HepG2 (cell line): ENCODE results near the gene SPOP. TPM values are rescaled to one million over a fixed set of nuclear protein-coding genes. Genes with fewer than 3 reads are reported as not detected.

Experiments used
- CENPT ChIP-seq: sonication (generic); formaldehyde crosslinking; IDR thresholded peaks from 2 replicates; pipeline ENCODE4 v1.8.0; 2022; ENCODE audit warnings: low read depth, mild to moderate bottlenecking, moderate library complexity, missing genetic modification reagents
- MED1 ChIP-seq: sonication (generic); formaldehyde crosslinking; IDR thresholded peaks from 2 replicates; pipeline ENCODE4 v1.4.0; 2020; ENCODE audit warnings: missing genetic modification reagents
- MLLT10 ChIP-seq: sonication (generic); formaldehyde crosslinking; IDR thresholded peaks from 2 replicates; pipeline ENCODE4 v1.4.0; 2020; ENCODE audit warnings: missing genetic modification reagents
- NRL ChIP-seq: sonication (generic); formaldehyde crosslinking; IDR thresholded peaks from 2 replicates; pipeline ENCODE4 v1.5.0; 2020; ENCODE audit warnings: missing genetic modification reagents, mild to moderate bottlenecking, moderate library complexity, borderline replicate concordance
- PAX8 ChIP-seq: sonication (generic); formaldehyde crosslinking; IDR thresholded peaks from 2 replicates; pipeline ENCODE4 v1.8.0; 2022; ENCODE audit warnings: mild to moderate bottlenecking, missing genetic modification reagents, borderline replicate concordance
- SALL2 ChIP-seq: sonication (generic); formaldehyde crosslinking; IDR thresholded peaks from 2 replicates; pipeline ENCODE4 v1.8.1; 2023; ENCODE audit warnings: mild to moderate bottlenecking, missing genetic modification reagents, inconsistent platforms
- ZNF12 ChIP-seq: sonication (generic); formaldehyde crosslinking; IDR thresholded peaks from 2 replicates; pipeline ENCODE4 v1.5.0; 2020; ENCODE audit warnings: missing genetic modification reagents
- ZNF138 ChIP-seq: sonication (generic); formaldehyde crosslinking; IDR thresholded peaks from 2 replicates; pipeline ENCODE4 v1.5.0; 2020; ENCODE audit warnings: mild to moderate bottlenecking, low read depth, missing genetic modification reagents
- ZNF205 ChIP-seq: IDR thresholded peaks from 2 replicates; pipeline ENCODE4 v1.6.1; 2018; ENCODE audit warnings: missing biosample characterization, missing genetic modification reagents
- ZNF343 ChIP-seq: sonication (generic); formaldehyde crosslinking; IDR thresholded peaks from 2 replicates; pipeline ENCODE4 v1.4.0; 2020; ENCODE audit warnings: mild to moderate bottlenecking, missing genetic modification reagents
- ZNF598 ChIP-seq: sonication (generic); formaldehyde crosslinking; IDR thresholded peaks from 2 replicates; pipeline ENCODE4 v1.5.1; 2020; ENCODE audit warnings: mild to moderate bottlenecking, missing genetic modification reagents, borderline replicate concordance
- polyA plus RNA-seq, 8 experiments: library from polyadenylated mRNA; depleted of rRNA in 3 of 8; stranded (reverse) in 7 of 8; unstranded in 1 of 8; fragments of >200 nt; fragmentation: Illumina TruSeq in 4 of 8; extraction: Trizol in 4 of 8; gene quantifications; 2 replicates each; pipeline versions ENCODE4 v1.2.1 to v1.2.3, GENCODE V29; 2011 to 2016; ENCODE audit warnings: low read depth in 4 of 8, missing spikeins in 1 of 8, mixed read lengths in 1 of 8; ENCODE audit not compliant: insufficient read depth in 1 of 8
- total RNA-seq, 5 experiments: library from RNA; depleted of rRNA; stranded (reverse); fragments of >200 nt; fragmentation: Illumina TruSeq; extraction: Trizol; gene quantifications; 2 replicates each; pipeline ENCODE4 v1.2.3, GENCODE V29; 2016; ENCODE audit warnings: low read depth in 1 of 5
- TF ChIP-seq, protein P1 (sequence below): sonication (generic); formaldehyde crosslinking; IDR thresholded peaks from 2 replicates; pipeline ENCODE4 v1.4.0; 2020; ENCODE audit warnings: missing genetic modification reagents, mild to moderate bottlenecking, borderline replicate concordance
- TF ChIP-seq, protein P2 (sequence below): sonication (generic); formaldehyde crosslinking; IDR thresholded peaks from 2 replicates; pipeline ENCODE4 v1.4.0; 2020; ENCODE audit warnings: mild to moderate bottlenecking, missing genetic modification reagents
- TF ChIP-seq, protein P3 (sequence below): IDR thresholded peaks from 2 replicates; pipeline ENCODE4 v1.6.1; 2016; ENCODE audit warnings: low read depth, borderline replicate concordance
- TF ChIP-seq, protein P4 (sequence below): sonication (generic); formaldehyde crosslinking; IDR thresholded peaks from 2 replicates; pipeline ENCODE4 v1.9.0; 2021; ENCODE audit warnings: missing genetic modification reagents, mild to moderate bottlenecking, borderline replicate concordance

The SPOP gene
- total and polyA plus RNA-seq, 2 of the 13 experiments (the other 11 are each of a cell fraction or from before 2014, with no cell fraction given) = 52.8 to 60.8 TPM

DNA sequence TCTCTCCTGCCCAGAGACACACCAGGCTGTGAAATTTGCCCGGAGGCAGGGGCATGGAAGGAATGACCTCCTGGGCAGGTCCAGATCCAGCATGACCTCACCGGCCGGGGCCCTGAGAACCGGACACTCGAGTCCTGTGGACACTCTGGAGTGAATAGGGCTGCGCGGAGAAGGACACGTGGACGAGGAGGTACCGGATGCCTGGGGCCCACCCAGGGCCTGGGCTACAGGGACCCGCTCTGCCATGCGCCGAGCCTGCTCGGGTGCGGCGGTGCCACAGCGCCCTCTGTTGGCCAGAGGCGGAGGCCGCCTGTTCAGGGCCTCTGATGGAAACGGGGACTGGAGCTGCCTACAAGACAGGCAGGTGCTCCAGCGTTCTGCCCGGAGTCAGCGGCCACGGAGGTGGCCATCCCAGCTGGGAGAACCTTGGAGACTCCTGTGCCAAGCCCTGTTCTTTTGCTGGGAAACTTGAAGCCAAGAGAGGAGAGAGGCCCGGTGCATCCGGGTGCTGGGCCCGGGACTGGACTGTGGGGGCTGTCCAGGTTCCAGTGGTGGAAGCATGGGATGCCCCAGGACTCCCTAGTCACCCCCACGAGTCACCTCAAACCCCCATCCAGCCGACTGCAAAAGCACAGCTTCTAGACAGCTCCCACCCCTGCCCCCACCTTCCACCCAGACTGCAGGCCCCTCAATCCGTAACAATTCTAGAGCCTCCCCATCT, 121.5 kb downstream of the SPOP start (continued):
- TF ChIP-seq ZNF138 = no peak
- no peak for TF ChIP-seq SALL2 (CRISPR knock-in tag)
- TF ChIP-seq ZNF12 (CRISPR knock-in tag) = no peak
- TF ChIP-seq MLLT10 (CRISPR knock-in tag) = no peak
- no peak for TF ChIP-seq ZNF343 (CRISPR knock-in tag)
- no peak; the same call in 1 of the 2 replicates for TF ChIP-seq MED1
- TF ChIP-seq, protein P1, sequence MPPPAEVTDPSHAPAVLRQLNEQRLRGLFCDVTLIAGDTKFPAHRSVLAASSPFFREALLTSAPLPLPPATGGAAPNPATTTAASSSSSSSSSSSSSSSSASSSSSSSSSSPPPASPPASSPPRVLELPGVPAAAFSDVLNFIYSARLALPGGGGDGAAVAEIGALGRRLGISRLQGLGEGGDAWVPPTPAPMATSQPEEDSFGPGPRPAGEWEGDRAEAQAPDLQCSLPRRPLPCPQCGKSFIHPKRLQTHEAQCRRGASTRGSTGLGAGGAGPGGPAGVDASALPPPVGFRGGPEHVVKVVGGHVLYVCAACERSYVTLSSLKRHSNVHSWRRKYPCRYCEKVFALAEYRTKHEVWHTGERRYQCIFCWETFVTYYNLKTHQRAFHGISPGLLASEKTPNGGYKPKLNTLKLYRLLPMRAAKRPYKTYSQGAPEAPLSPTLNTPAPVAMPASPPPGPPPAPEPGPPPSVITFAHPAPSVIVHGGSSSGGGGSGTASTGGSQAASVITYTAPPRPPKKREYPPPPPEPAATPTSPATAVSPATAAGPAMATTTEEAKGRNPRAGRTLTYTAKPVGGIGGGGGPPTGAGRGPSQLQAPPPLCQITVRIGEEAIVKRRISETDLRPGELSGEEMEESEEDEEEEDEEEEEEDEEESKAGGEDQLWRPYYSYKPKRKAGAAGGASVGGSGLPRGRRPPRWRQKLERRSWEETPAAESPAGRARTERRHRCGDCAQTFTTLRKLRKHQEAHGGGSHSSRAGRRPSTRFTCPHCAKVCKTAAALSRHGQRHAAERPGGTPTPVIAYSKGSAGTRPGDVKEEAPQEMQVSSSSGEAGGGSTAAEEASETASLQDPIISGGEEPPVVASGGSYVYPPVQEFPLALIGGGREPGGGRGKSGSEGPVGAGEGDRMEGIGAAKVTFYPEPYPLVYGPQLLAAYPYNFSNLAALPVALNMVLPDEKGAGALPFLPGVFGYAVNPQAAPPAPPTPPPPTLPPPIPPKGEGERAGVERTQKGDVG (CRISPR knock-in tag) = peak; percentile 92
- peak; percentile 84; the same call in 1 of the 2 replicates for TF ChIP-seq ZNF598 (CRISPR knock-in tag)
- TF ChIP-seq, protein P2, sequence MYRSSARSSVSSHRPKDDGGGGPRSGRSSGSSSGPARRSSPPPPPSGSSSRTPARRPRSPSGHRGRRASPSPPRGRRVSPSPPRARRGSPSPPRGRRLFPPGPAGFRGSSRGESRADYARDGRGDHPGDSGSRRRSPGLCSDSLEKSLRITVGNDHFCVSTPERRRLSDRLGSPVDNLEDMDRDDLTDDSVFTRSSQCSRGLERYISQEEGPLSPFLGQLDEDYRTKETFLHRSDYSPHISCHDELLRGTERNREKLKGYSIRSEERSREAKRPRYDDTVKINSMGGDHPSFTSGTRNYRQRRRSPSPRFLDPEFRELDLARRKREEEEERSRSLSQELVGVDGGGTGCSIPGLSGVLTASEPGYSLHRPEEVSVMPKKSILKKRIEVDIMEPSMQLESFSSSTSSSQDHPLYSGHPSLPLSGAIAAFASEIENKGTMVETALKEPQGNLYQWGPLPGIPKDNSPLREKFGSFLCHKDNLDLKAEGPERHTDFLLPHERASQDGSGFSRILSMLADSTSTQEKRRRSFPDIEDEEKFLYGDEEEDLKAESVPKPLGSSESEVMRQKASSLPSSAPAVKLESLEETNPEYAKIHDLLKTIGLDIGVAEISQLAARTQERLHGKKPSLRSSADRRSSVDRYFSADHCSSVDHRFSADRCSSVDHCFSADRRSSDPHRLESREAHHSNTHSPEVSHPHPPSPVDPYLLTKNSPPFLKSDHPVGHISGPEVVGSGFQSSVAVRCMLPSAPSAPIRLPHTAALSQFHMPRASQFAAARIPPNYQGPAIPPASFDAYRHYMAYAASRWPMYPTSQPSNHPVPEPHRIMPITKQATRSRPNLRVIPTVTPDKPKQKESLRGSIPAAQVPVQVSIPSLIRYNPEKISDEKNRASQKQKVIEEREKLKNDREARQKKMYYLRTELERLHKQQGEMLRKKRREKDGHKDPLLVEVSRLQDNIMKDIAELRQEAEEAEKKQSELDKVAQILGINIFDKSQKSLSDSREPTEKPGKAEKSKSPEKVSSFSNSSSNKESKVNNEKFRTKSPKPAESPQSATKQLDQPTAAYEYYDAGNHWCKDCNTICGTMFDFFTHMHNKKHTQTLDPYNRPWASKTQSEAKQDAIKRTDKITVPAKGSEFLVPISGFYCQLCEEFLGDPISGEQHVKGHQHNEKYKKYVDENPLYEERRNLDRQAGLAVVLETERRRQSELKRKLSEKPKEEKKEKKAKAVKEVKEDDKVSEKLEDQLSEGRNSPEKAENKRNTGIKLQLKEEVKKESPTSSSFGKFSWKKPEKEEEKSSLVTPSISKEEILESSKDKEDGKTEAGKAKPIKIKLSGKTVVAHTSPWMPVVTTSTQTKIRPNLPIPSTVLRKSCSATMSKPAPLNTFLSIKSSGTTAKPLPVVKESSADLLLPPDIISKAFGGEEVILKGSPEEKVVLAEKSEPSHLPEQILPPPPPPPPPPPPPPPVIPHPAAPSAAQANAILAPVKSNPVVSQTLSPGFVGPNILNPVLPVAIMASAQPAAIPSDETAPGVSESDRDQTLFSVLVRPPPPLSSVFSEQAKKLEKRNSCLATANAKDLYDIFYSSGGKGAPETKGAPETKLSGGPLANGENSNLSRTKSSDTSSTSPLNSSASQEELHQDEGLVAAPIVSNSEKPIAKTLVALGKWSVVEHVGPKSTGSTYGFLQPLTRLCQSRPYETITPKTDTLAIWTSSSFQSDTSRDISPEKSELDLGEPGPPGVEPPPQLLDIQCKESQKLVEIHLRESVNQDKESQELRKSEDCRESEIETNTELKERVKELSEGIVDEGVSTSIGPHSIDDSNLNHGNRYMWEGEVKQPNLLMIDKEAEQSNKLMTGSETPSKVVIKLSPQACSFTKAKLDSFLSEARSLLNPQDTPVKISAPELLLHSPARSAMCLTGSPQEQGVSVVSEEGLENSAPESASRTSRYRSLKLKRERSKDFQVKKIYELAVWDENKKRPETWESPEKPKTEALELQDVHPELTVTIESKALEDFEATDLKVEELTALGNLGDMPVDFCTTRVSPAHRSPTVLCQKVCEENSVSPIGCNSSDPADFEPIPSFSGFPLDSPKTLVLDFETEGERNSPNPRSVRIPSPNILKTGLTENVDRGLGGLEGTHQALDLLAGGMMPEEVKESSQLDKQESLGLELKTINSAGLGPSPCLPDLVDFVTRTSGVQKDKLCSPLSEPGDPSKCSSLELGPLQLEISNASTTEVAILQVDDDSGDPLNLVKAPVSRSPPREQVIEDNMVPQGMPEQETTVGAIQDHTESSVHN (CRISPR knock-in tag) = no peak
- TF ChIP-seq, protein P3, sequence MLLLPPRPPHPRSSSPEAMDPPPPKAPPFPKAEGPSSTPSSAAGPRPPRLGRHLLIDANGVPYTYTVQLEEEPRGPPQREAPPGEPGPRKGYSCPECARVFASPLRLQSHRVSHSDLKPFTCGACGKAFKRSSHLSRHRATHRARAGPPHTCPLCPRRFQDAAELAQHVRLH (CRISPR knock-in tag) = peak; percentile 82; the same call in 1 of the 2 replicates
- TF ChIP-seq, protein P4, sequence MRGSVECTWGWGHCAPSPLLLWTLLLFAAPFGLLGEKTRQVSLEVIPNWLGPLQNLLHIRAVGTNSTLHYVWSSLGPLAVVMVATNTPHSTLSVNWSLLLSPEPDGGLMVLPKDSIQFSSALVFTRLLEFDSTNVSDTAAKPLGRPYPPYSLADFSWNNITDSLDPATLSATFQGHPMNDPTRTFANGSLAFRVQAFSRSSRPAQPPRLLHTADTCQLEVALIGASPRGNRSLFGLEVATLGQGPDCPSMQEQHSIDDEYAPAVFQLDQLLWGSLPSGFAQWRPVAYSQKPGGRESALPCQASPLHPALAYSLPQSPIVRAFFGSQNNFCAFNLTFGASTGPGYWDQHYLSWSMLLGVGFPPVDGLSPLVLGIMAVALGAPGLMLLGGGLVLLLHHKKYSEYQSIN (CRISPR knock-in tag) = no peak
- TF ChIP-seq PAX8 (CRISPR knock-in tag) = no peak
- TF ChIP-seq CENPT (CRISPR knock-in tag) = no peak
- TF ChIP-seq NRL (CRISPR knock-in tag) = no peak
- TF ChIP-seq ZNF205 (CRISPR knock-in tag) = peak; percentile 80; the same call in 1 of the 2 replicates
